T-cell (primary cell): ENCODE data around the gene CCDC137. TPM values are rescaled to one million over a fixed set of nuclear protein-coding genes. Genes with fewer than 3 reads are reported as not detected.
A peak's percentile ranks its signal among the peaks of the same experiment; 100 is the strongest.

Experiments
- ATAC-seq, 4 experiments: fragments of 200-7000 bp in 3 of 4; fragments of 150-1000 bp in 1 of 4; cut with Tn5 transposase; replicated peaks in 1 of 4; 1 replicate in 3 of 4; 2 replicates in 1 of 4; pipeline ENCODE4 v1.10.0; 2021; ENCODE audit warnings: moderate library complexity in 3 of 4, mild to moderate bottlenecking in 2 of 4, moderate number of reproducible peaks in 1 of 4
- CTCF ChIA-PET, 2 donors: fragments of 300-600 bp; sonication (Branson Sonifier 250); formaldehyde crosslinking; loops; one replicate each; lab custom pipeline; 2022; ENCODE audit warnings: antibody characterized with exemption in 2 of 2; lab: Charles Lee
- POLR2A ChIA-PET, 2 donors: fragments of 300-600 bp; sonication (Branson Sonifier 250); formaldehyde crosslinking; loops; one replicate each; lab custom pipeline; 2022; ENCODE audit warnings: antibody characterized with exemption in 2 of 2; lab: Charles Lee
- DNase-seq, 35 experiments: peaks; one replicate each; pipeline versions ENCODE4 v3.0.0 to v3.0.0-alpha.2; 2013 to 2023
- H3K27ac ChIP-seq: one replicate; pipeline ENCODE4 v1.5.1; 2013; ENCODE audit warnings: low read length
- H3K27me3 ChIP-seq, 2 experiments: replicated peaks in 1 of 2; 1 replicate in 1 of 2; 2 replicates in 1 of 2; pipeline versions ENCODE4 v1.6.1 to v1.7.0; 2013; ENCODE audit warnings: low read length in 1 of 2, mixed read lengths in 1 of 2; ENCODE audit not compliant: control insufficient read depth in 2 of 2, insufficient read depth in 2 of 2; ENCODE audit errors: extremely low read depth in 1 of 2
- H3K36me3 ChIP-seq, 2 donors: 1 replicate in 1 of 2; 2 replicates in 1 of 2; pipeline versions ENCODE4 v1.6.1 to v1.7.0; 2013; ENCODE audit warnings: low read length in 1 of 2; ENCODE audit not compliant: control insufficient read depth in 2 of 2, insufficient read depth in 1 of 2; ENCODE audit errors: extremely low read depth in 1 of 2
- H3K4me1 ChIP-seq, 2 experiments: 1 replicate in 1 of 2; 2 replicates in 1 of 2; pipeline versions ENCODE4 v1.6.1 to v1.7.0; 2013; ENCODE audit warnings: low read length in 2 of 2, mixed read lengths in 1 of 2; ENCODE audit not compliant: insufficient read depth in 2 of 2, control insufficient read depth in 1 of 2; ENCODE audit errors: extremely low read depth in 1 of 2
- H3K4me3 ChIP-seq, 2 donors: 1 replicate in 1 of 2; 2 replicates in 1 of 2; pipeline versions ENCODE4 v1.5.1 to v1.7.0; 2013; ENCODE audit warnings: mild to moderate bottlenecking in 2 of 2, low read length in 1 of 2, moderate library complexity in 1 of 2; ENCODE audit not compliant: control insufficient read depth in 1 of 2; ENCODE audit errors: extremely low read depth in 1 of 2
- H3K9me3 ChIP-seq: 2 replicates; pipeline ENCODE4 v1.7.0; 2013
- H3K27ac Mint-ChIP-seq, 2 donors: one replicate each; pipeline ENCODE4 v1.8.0; 2020 to 2021; ENCODE audit warnings: mild to moderate bottlenecking in 2 of 2, mixed read lengths in 2 of 2
- H3K27me3 Mint-ChIP-seq, 2 donors: one replicate each; pipeline ENCODE4 v1.8.0; 2021 to 2022; ENCODE audit warnings: mixed read lengths in 2 of 2
- H3K36me3 Mint-ChIP-seq: one replicate; pipeline ENCODE4 v1.8.0; 2021; ENCODE audit warnings: mixed read lengths
- H3K4me1 Mint-ChIP-seq, 3 donors: one replicate each; pipeline ENCODE4 v1.8.0; 2020 to 2022; ENCODE audit warnings: mixed read lengths in 3 of 3, mild to moderate bottlenecking in 1 of 3
- H3K4me3 Mint-ChIP-seq, 3 donors: one replicate each; pipeline ENCODE4 v1.8.0; 2020 to 2022; ENCODE audit warnings: mild to moderate bottlenecking in 3 of 3, mixed read lengths in 3 of 3, moderate library complexity in 3 of 3
- H3K9me3 Mint-ChIP-seq, 3 donors: one replicate each; pipeline ENCODE4 v1.8.0; 2020 to 2022; ENCODE audit warnings: mixed read lengths in 3 of 3
- WGBS: methylation state at CpG from one replicate; pipeline ENCODE4 v1.1.5; 2013; ENCODE audit warnings: missing lambda C conversion rate; ENCODE audit not compliant: insufficient coverage; 5-methylcytosine and 5-hydroxymethylcytosine counted together
- total RNA-seq, 35 experiments: library from RNA in 6 of 35; stranded (reverse) in 6 of 35; fragments of 120-200 nt in 1 of 35; gene quantifications; one replicate each; pipeline versions ENCODE4 v1.2.1 to v1.2.4 and lab custom pipeline; 2013 to 2026

Gene CCDC137
- total RNA-seq, 5 donors from 2014 or later (not counting 1 experiment from before 2014, with no cell fraction given): 15.9 to 33.9 (median 30.0) TPM

GRCh38 chr17:81683584-81684441 is 17.3 kb downstream of the CCDC137 start, which contains the start of the genes ARL16 and HGS:
ARL16 (minus strand) TSS chr17:81683797; CDS start chr17:81683753, 44 bp downstream.
HGS (plus strand) TSS chr17:81684011; CDS start chr17:81684067, 56 bp downstream.
- CTCF ChIA-PET: interaction anchor here in 1 of 2 donors (0.5 to 1.1 kb wide), 2 partner anchors 23 to 33 kb away, joined by 3 to 7 read pairs; no protein-coding TSS in a partner anchor
- H3K27ac Mint-ChIP-seq: peak within 1 kb of the TSS; percentile 95 to 96
- peak within 1 kb of the TSS; percentile 90 to 98 (median 92) for H3K4me3 Mint-ChIP-seq
- peak; percentile 98 for ATAC-seq
- Histone ChIP-seq H3K4me1 (peaks cover 9 to 44% of the 10 kb centered on the region in 2 experiments), H3K36me3 (peaks cover 11 to 30% of the 10 kb centered on the region in 2 donors), H3K27ac (peak within 1 kb of the TSS; percentile 35), H3K4me3 (peak within 1 kb of the TSS; percentile 88 to 97), H3K27me3 (no peaks in the 10 kb centered on the region), H3K9me3 (no peaks in the 10 kb centered on the region)
- under 1% methylated on average over 109 of the region's 112 CpGs for WGBS
- peak; percentile 92 to 99 (median 97) for DNase-seq
- H3K4me1 Mint-ChIP-seq: peaks cover 39 to 48% (median 40%) of the 10 kb centered on the region in 3 donors
- peaks cover 19% of the 10 kb centered on the region for H3K36me3 Mint-ChIP-seq
- POLR2A ChIA-PET: interaction anchor here (0.6 to 1.6 kb wide), 4 partner anchors 13 to 339 kb away, joined by 3 read pairs; partner anchors contain the start of gene CENPX (in 1 of the 2)
- no peaks in the 10 kb centered on the region for H3K9me3 Mint-ChIP-seq
- no peaks in the 10 kb centered on the region for H3K27me3 Mint-ChIP-seq

- peaks cover 39 to 48% (median 42%) of the 10 kb centered on the region in 3 donors for H3K4me1 Mint-ChIP-seq
- H3K36me3 ChIP-seq: peaks cover 13 to 37% of the 10 kb centered on the region in 2 donors
- DNase-seq (no peak), ATAC-seq (peak in 1 of 4 experiments; percentile 2)
- peak overlapping the region; percentile 66 to 78 for H3K27ac Mint-ChIP-seq
- WGBS: 10% methylated on average over 13 of the region's 16 CpGs
- H3K9me3 ChIP-seq: no peaks in the 10 kb centered on the region
- peak overlapping the region; percentile 78 to 92 (median 82) for H3K4me3 Mint-ChIP-seq
- no peaks in the 10 kb centered on the region for H3K27me3 ChIP-seq
- peak overlapping the region; percentile 14 for H3K27ac ChIP-seq
- CTCF ChIA-PET: no interaction called here
- POLR2A ChIA-PET: no interaction called here
- peaks cover 24% of the 10 kb centered on the region for H3K36me3 Mint-ChIP-seq
- H3K4me1 ChIP-seq: peaks cover 9 to 48% of the 10 kb centered on the region in 2 experiments
- H3K4me3 ChIP-seq: peak overlapping the region; percentile 88 to 97
- H3K9me3 Mint-ChIP-seq: no peaks in the 10 kb centered on the region
- no peaks in the 10 kb centered on the region for H3K27me3 Mint-ChIP-seq
These were observed 17.9 kb downstream of the CCDC137 start for GRCh38 chr17:81684442-81684911.

GRCh38 chr17:81685108-81685507 is 18.6 kb downstream of the CCDC137 start:
- no peak for DNase-seq
- ChIA-PET CTCF (no interaction called here), POLR2A (interaction anchor here in 1 of 2 donors (0.7 kb wide), 1 partner anchor 8 kb away, joined by 3 read pairs; no protein-coding TSS in a partner anchor)
- Mint-ChIP-seq H3K9me3 (no peaks in the 10 kb centered on the region), H3K36me3 (peaks cover 30% of the 10 kb centered on the region), H3K27ac (peak overlapping the region; percentile 66 to 78), H3K4me3 (peak overlapping the region; percentile 78 to 92 (median 82)), H3K27me3 (no peaks in the 10 kb centered on the region), H3K4me1 (peaks cover 39 to 46% (median 44%) of the 10 kb centered on the region in 3 donors)
- Histone ChIP-seq H3K36me3 (peaks cover 13 to 40% of the 10 kb centered on the region in 2 donors), H3K4me1 (peaks cover 9 to 53% of the 10 kb centered on the region in 2 experiments), H3K9me3 (no peaks in the 10 kb centered on the region), H3K27me3 (no peaks in the 10 kb centered on the region), H3K4me3 (peak overlapping the region; percentile 88 to 97), H3K27ac (peak overlapping the region; percentile 14)
- no peak for ATAC-seq
- 51% methylated on average over 11 of the region's 12 CpGs for WGBS

- Histone ChIP-seq H3K36me3 (peaks cover 27 to 53% of the 10 kb centered on the region in 2 donors), H3K4me1 (peaks cover 9 to 53% of the 10 kb centered on the region in 2 experiments), H3K9me3 (no peaks in the 10 kb centered on the region), H3K27me3 (no peaks in the 10 kb centered on the region), H3K4me3 (no peak overlapping the region), H3K27ac (no peak overlapping the region)
- Mint-ChIP-seq H3K36me3 (peaks cover 30% of the 10 kb centered on the region), H3K27ac (no peak overlapping the region), H3K4me1 (peaks cover 37 to 45% (median 41%) of the 10 kb centered on the region in 3 donors), H3K9me3 (no peaks in the 10 kb centered on the region), H3K27me3 (no peaks in the 10 kb centered on the region), H3K4me3 (no peak overlapping the region)
- ATAC-seq: no peak
- ChIA-PET POLR2A (no interaction called here), CTCF (no interaction called here)
- over 99% methylated on average over 19 of the region's 20 CpGs for WGBS
- no peak for DNase-seq
These were observed 20.1 kb downstream of the CCDC137 start for GRCh38 chr17:81686614-81687013.

- ChIA-PET POLR2A (no interaction called here), CTCF (no interaction called here)
- Mint-ChIP-seq H3K36me3 (peaks cover 35% of the 10 kb centered on the region), H3K9me3 (no peaks in the 10 kb centered on the region), H3K27me3 (no peaks in the 10 kb centered on the region), H3K4me3 (no peak overlapping the region), H3K27ac (no peak overlapping the region), H3K4me1 (peaks cover 26 to 38% (median 34%) of the 10 kb centered on the region in 3 donors)
- H3K4me3 ChIP-seq: no peak overlapping the region
- DNase-seq (no peak), ATAC-seq (no peak)
- H3K9me3 ChIP-seq: no peaks in the 10 kb centered on the region
- 93% methylated on average over 35 of the region's 41 CpGs for WGBS
- no peaks in the 10 kb centered on the region for H3K27me3 ChIP-seq
- H3K36me3 ChIP-seq: peaks cover 34 to 65% of the 10 kb centered on the region in 2 donors
- peaks cover 9 to 44% of the 10 kb centered on the region in 2 experiments for H3K4me1 ChIP-seq
- H3K27ac ChIP-seq: no peak overlapping the region
These were observed 21.4 kb downstream of the CCDC137 start for GRCh38 chr17:81687770-81688541.
